ENCODE results near the gene KRTAP5-5. TPM values are rescaled to one million over a fixed set of nuclear protein-coding genes. Genes with fewer than 3 reads are reported as not detected.
"Not testable (repeated sequence)": the region's sequence is repeated elsewhere in the genome, so short reads cannot be mapped to it uniquely, and the experiment has no call there.

KRTAP5-5 gene, protein sequence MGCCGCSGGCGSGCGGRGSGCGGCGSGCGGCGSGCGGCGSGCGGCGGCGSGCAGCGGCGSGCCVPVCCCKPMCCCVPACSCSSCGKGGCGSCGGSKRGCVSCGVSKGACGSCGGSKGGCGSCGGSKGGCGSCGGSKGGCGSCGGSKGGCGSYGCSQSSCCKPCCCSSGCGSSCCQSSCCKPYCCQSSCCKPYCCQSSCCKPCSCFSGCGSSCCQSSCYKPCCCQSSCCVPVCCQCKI
- not detected in 2 replicates for total RNA-seq (2012; rRNA removed)

DNA sequence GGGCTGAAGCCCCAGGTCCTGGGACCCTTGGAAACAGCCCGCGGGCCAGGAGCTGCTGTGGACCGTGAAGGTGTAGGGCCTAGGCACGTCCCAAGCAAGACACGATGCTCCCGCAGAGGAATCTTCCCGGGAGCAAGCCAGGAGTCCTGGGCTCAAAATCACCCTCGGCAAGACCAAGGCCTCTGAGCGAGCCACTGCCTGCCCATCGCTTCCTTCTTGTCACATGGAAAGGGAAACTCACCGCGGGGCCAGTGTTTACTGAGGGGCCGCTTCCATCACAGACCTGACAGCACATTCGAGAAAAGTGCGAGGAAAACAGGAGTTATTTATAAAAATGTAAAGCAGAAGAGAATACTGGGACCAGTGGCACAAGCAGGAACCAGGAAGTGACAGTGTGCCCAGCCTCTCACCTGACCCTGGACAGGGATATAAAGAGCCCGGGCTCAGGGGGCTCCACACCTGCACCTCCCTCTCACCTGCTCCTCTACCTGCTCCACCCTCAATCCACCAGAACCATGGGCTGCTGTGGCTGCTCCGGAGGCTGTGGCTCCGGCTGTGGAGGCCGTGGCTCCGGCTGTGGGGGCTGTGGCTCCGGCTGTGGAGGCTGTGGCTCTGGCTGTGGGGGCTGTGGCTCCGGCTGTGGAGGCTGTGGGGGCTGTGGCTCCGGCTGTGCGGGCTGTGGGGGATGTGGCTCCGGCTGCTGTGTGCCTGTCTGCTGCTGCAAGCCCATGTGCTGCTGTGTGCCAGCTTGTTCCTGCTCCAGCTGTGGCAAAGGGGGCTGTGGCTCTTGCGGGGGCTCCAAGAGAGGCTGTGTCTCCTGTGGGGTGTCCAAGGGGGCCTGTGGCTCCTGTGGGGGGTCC is at the start of gene KRTAP5-5:
Gene KRTAP5-5, plus strand, starts transcription at position 450 of the 860 bp plus-strand sequence. Its CDS starts 66 bp downstream, at position 516.
- Histone ChIP-seq H3K36me3 (ENCODE audit: insufficient read depth, low read length) (no peaks in the 10 kb centered on the region), H3K4me1 (ENCODE audit: control insufficient read depth, insufficient read depth, low read length) (no peaks in the 10 kb centered on the region), H3K4me3 (ENCODE audit: low read length) (no peak within 1 kb of the TSS), H3K4me2 (ENCODE audit: low read length) (no peak within 1 kb of the TSS), H3K9me3 (replicated peaks; ENCODE audit: low read length) (no peaks in the 10 kb centered on the region), H3K9ac (ENCODE audit: low read depth, low read length) (no peak within 1 kb of the TSS), H3K27me3 (ENCODE audit: control insufficient read depth, insufficient read depth, low read length) (peaks cover 82% of the 10 kb centered on the region)

DNA sequence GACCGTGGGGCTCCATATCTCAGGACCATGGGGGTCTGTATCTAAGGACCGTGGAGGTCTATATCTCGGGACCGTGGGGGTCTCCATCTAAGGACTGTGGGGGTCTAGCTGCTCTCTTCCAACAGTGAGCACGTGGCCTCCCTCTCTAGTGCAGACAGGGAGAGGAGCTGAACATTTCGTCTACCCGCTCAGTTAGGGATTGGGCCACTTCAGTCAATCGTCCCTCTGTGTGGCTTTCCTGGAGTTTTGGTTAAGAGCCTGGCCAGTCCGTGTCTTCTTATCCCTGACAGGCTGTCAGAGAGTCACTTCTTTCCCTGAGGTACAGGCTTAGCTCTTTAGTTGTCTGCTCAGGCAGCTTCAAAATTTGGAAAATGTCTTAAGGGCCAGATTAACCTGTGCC is 47.6 kb upstream of the KRTAP5-5 start:
- no peak overlapping the region for H3K4me3 ChIP-seq (ENCODE audit: low read length)
- no peak overlapping the region for H3K4me2 ChIP-seq (ENCODE audit: low read length)
- H3K36me3 ChIP-seq (ENCODE audit: insufficient read depth, low read length), result no peaks in the 10 kb centered on the region
- no peaks in the 10 kb centered on the region for H3K4me1 ChIP-seq (ENCODE audit: control insufficient read depth, insufficient read depth, low read length)
- peaks cover 26% of the 10 kb centered on the region for H3K27me3 ChIP-seq (ENCODE audit: control insufficient read depth, insufficient read depth, low read length)
- no peak overlapping the region for H3K9ac ChIP-seq (ENCODE audit: low read depth, low read length)
- H3K9me3 ChIP-seq (replicated peaks; ENCODE audit: low read length), result no peaks in the 10 kb centered on the region

DNA sequence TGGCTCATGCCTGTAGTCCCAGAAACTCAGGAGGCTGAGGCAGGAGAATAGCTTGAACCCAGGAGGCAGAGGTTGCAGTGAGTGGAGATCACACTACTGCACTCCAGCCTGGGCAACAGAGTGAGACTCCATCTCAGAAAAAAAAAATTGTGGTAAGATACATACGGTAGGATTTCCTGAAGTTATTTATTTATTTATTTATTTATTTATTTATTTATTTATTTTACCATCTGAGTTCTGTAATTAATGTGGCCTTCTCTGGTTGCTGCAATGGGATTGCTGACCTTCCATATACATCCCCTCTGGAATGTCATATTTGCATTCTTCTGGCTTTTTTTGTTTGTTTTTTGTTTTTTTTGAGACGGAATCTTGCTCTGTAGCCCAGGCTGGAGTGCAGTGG is 46.7 kb upstream of the KRTAP5-5 start:
- H3K27me3 ChIP-seq (ENCODE audit: control insufficient read depth, insufficient read depth, low read length), result peaks cover 25% of the 10 kb centered on the region
- H3K4me1 ChIP-seq (ENCODE audit: control insufficient read depth, insufficient read depth, low read length); H3K36me3 ChIP-seq (ENCODE audit: insufficient read depth, low read length); H3K9me3 ChIP-seq (replicated peaks; ENCODE audit: low read length); H3K4me3 ChIP-seq (ENCODE audit: low read length); H3K9ac ChIP-seq (ENCODE audit: low read depth, low read length); H3K4me2 ChIP-seq (ENCODE audit: low read length): not testable (repeated sequence)

DNA sequence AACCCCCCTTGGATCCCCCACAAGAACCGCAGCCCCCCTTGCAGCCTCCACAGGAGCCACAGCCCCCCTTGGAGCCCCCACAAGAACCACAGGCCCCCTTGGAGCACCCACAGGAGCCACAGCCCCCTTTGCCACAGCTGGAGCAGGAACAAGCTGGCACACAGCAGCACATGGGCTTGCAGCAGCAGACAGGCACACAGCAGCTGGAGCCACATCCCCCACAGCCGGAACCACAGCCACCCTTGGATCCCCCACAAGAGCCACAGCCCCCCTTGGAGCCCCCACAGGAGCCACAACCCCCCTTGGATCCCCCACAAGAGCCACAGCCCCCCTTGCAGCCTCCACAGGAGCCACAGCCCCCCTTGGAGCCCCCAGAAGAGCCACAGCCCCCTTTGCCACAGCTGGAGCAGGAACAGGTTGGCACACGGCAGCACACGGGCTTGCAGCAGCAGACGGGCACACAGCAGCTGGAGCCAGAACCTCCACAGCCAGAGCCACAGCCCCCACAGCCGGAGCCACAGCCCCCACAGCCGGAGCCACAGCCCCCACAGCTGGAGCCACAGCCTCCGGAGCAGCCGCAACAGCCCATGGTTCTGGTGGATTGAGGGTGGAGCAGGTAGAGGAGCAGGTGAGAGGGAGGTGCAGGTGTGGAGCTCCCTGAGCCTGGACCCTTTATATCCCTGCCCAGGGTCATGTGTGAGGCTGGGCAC is 44.8 kb upstream of the KRTAP5-5 start, which contains the start of gene KRTAP5-1:
Gene KRTAP5-1, minus strand, starts transcription at position 623 of the 710 bp plus-strand sequence. Its CDS starts 34 bp downstream, at position 589.
- H3K9ac ChIP-seq (ENCODE audit: low read depth, low read length); H3K9me3 ChIP-seq (replicated peaks; ENCODE audit: low read length); H3K4me3 ChIP-seq (ENCODE audit: low read length); H3K36me3 ChIP-seq (ENCODE audit: insufficient read depth, low read length); H3K4me1 ChIP-seq (ENCODE audit: control insufficient read depth, insufficient read depth, low read length); H3K4me2 ChIP-seq (ENCODE audit: low read length): not testable (repeated sequence)
- peaks cover 29% of the 10 kb centered on the region for H3K27me3 ChIP-seq (ENCODE audit: control insufficient read depth, insufficient read depth, low read length)

DNA sequence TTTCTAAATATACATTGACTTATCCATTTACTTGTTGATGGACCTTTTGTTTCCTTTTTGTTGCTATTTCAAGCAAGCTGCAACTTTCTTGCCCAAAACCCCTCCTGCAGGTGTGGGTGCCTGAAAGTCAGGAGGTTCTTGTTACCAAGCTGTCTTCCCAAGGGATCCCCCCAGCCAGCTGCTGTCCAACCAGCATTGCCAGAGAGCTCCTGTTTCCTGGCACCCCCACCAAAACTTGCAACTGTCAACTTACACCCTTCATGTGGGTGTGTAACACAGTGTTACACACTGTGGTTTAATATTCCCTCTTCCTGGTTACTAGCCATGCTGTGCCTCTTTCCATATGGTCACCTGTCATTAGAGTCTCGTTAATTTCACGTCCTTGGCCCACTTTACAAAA is 42.9 kb upstream of the KRTAP5-5 start:
- Histone ChIP-seq H3K4me1 (ENCODE audit: control insufficient read depth, insufficient read depth, low read length) (no peaks in the 10 kb centered on the region), H3K4me2 (ENCODE audit: low read length) (no peak overlapping the region), H3K27me3 (ENCODE audit: control insufficient read depth, insufficient read depth, low read length) (peaks cover 36% of the 10 kb centered on the region), H3K9me3 (replicated peaks; ENCODE audit: low read length) (no peaks in the 10 kb centered on the region), H3K4me3 (ENCODE audit: low read length) (no peak overlapping the region), H3K36me3 (ENCODE audit: insufficient read depth, low read length) (no peaks in the 10 kb centered on the region), H3K9ac (ENCODE audit: low read depth, low read length) (no peak overlapping the region)

DNA sequence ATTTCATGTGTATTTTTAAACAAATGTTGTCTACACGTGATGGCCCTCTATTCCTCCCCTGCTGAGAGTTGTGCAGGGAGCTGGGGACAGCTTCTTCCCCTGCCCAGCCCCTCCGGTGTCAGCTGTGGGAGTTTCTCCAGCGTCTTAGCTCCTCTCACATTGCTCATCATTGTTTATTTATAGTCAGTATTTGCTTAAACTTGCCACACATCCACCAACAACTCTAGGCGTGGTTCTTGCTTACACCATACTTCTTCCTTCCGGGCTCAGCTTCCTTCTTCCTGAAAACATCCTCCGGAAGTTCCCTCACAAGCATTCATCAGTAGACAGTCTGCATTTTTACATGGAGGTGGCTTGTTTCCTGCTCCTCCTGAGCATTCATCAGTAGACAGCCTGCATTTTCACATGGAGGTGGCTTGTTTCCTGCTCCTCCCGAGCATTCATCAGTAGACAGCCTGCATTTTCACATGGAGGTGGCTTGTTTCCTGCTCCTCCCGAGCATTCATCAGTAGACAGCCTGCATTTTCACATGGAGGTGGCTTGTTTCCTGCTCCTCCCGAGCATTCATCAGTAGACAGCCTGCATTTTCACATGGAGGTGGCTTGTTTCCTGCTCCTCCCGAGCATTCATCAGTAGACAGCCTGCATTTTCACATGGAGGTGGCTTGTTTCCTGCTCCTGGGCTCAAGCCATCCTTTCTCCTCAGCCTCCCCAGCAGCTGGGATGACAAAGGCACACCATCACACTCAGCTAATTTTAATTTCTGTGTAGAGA is 40.2 kb upstream of the KRTAP5-5 start:
- H3K36me3 ChIP-seq (ENCODE audit: insufficient read depth, low read length); H3K9ac ChIP-seq (ENCODE audit: low read depth, low read length); H3K4me3 ChIP-seq (ENCODE audit: low read length); H3K4me1 ChIP-seq (ENCODE audit: control insufficient read depth, insufficient read depth, low read length); H3K9me3 ChIP-seq (replicated peaks; ENCODE audit: low read length); H3K4me2 ChIP-seq (ENCODE audit: low read length): not testable (repeated sequence)
- peaks cover 40% of the 10 kb centered on the region for H3K27me3 ChIP-seq (ENCODE audit: control insufficient read depth, insufficient read depth, low read length)

DNA sequence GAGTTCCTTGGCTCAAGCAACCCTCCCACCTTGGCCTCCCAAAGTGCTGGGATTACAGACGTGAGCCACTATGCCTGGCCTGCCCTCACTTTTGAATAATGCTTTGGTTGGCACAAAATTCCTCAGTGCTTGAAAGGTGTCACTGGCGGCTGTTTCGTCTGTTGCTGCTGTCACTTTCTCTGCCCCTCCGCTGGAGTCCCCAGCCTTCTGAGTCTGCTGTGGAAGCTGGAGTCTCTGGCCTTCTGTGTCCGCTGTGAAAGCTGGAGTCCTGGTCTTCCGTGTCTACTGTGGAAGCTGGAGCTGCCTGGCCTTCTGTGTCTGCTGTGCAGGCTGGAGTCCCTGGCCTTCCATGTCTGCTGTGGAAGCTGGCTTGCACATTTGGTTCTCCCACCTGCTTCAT is 39.6 kb upstream of the KRTAP5-5 start:
- Histone ChIP-seq H3K36me3 (ENCODE audit: insufficient read depth, low read length) (no peaks in the 10 kb centered on the region), H3K27me3 (ENCODE audit: control insufficient read depth, insufficient read depth, low read length) (peaks cover 46% of the 10 kb centered on the region)

DNA sequence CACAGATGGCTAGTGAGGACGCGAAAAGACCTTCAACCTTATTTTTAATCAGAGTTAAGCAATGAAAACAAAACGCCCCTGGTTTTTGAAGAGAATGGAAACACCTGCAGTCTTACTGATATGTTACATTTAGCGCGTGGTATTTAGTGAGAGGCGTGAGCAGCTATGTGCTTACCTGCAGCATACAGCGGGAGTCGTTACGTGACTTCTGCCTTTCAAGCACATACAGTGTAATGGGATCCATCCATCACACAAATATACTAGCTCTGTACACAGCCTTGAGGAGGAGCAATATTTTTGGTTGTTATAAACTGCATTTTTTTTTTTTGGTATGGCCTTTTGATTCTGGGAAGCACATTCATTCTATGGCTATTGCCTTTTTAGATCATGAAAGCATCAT is 36.9 kb upstream of the KRTAP5-5 start:
- no peaks in the 10 kb centered on the region for H3K9me3 ChIP-seq (replicated peaks; ENCODE audit: low read length)
- no peaks in the 10 kb centered on the region for H3K4me1 ChIP-seq (ENCODE audit: control insufficient read depth, insufficient read depth, low read length)
- peaks cover 64% of the 10 kb centered on the region for H3K27me3 ChIP-seq (ENCODE audit: control insufficient read depth, insufficient read depth, low read length)
- H3K9ac ChIP-seq (ENCODE audit: low read depth, low read length), result no peak overlapping the region
- no peaks in the 10 kb centered on the region for H3K36me3 ChIP-seq (ENCODE audit: insufficient read depth, low read length)
- no peak overlapping the region for H3K4me2 ChIP-seq (ENCODE audit: low read length)
- H3K4me3 ChIP-seq (ENCODE audit: low read length), result no peak overlapping the region

More for the DNA sequence above, 39.6 kb upstream of the KRTAP5-5 start:
- Histone ChIP-seq H3K4me1 (ENCODE audit: control insufficient read depth, insufficient read depth, low read length) (no peaks in the 10 kb centered on the region), H3K4me3 (ENCODE audit: low read length) (no peak overlapping the region), H3K4me2 (ENCODE audit: low read length) (no peak overlapping the region), H3K9ac (ENCODE audit: low read depth, low read length) (no peak overlapping the region), H3K9me3 (replicated peaks; ENCODE audit: low read length) (no peaks in the 10 kb centered on the region)

DNA sequence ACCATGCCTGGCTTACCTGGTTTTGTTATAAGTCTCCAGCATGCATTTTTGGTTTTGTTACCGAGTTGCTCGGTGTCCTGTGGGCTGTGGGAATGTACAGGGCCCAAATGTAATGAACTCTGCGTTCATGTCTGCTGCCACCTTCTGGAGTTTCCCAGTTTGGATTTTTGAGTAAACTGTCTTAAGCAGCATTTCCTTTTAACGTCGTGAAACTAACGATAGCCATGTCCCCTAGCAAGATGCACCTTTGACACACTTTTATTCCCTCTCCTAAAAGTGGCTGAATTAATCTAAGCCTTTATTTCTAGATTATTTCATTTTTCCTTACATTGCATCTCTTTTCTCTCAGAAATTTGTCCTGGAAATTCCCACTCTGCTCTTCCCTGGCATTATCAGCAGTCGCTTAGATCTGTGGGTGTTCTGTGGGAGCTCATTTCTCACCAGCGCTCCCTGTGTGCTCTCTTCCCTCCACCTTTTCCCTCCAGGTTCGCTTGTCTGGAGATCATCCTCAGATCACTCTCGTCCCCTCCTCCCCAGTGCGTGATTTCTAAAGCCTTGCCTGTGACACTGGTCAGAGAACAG is 33.5 kb upstream of the KRTAP5-5 start:
- not testable (repeated sequence) for H3K4me2 ChIP-seq (ENCODE audit: low read length)

DNA sequence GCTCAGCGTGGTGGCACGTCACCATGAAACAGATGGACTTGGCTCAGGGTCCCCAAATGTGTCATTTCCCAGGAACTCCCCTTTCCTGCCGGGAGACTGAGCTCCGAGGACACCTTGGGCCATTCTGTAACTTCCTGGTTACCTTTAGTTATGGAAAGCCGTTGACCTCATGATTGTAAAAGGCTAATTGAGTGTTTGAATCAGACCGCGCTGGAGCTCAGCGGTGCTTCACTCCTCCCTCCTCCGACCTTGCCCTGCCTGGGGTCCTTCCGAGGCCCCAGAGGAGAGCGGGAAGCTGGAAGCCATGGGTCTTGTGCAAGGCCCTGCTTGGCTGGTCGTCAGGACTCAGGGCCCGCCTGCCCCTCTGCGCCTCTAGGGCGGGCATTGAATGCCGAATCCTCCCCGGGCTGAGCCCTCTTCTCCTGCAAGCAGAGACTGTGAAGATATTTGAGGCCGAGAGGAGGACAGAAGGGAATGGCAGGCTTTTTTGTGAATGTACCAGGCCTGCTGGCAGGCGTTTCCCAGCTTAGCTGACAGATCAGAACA is 32.9 kb upstream of the KRTAP5-5 start:
- H3K9ac ChIP-seq (ENCODE audit: low read depth, low read length); H3K9me3 ChIP-seq (replicated peaks; ENCODE audit: low read length); H3K4me1 ChIP-seq (ENCODE audit: control insufficient read depth, insufficient read depth, low read length); H3K4me3 ChIP-seq (ENCODE audit: low read length); H3K36me3 ChIP-seq (ENCODE audit: insufficient read depth, low read length); H3K4me2 ChIP-seq (ENCODE audit: low read length): not testable (repeated sequence)
- peaks cover 79% of the 10 kb centered on the region for H3K27me3 ChIP-seq (ENCODE audit: control insufficient read depth, insufficient read depth, low read length)

More for the DNA sequence above, 33.5 kb upstream of the KRTAP5-5 start:
- not testable (repeated sequence) for H3K9ac ChIP-seq (ENCODE audit: low read depth, low read length); H3K9me3 ChIP-seq (replicated peaks; ENCODE audit: low read length); H3K4me1 ChIP-seq (ENCODE audit: control insufficient read depth, insufficient read depth, low read length); H3K36me3 ChIP-seq (ENCODE audit: insufficient read depth, low read length); H3K4me3 ChIP-seq (ENCODE audit: low read length)
- peaks cover 76% of the 10 kb centered on the region for H3K27me3 ChIP-seq (ENCODE audit: control insufficient read depth, insufficient read depth, low read length)
